Measurements from ENCODE around the gene RIN3.

GRCh38 chr14:92581966-92582566 is 68.5 kb downstream of the RIN3 start:
- TF ChIP-seq CTCF (conservative IDR thresholded peaks at IDR 0.05 in 1 of 2, IDR thresholded peaks at IDR 0.05 in 1 of 2; ENCODE audit: extremely low read depth in 1 of 2, insufficient read depth in 1 of 2, low read depth in 1 of 2, low read length in 2 of 2) (no peak), EZH2 (IDR thresholded peaks at IDR 0.05; ENCODE audit: borderline replicate concordance, low read length) (no peak)
